Keratinocyte (primary cell): ENCODE measurements around the gene EPHB3. TPM values are rescaled to one million over a fixed set of nuclear protein-coding genes. Genes with fewer than 3 reads are reported as not detected.

Experiments
- DNase-seq: peaks from one replicate; pipeline ENCODE4 v3.0.0-alpha.2; 2011; ENCODE audit warnings: low read depth, missing footprints, low spot score
- FAIRE-seq: peaks from 2 replicates; lab custom pipeline; 2011; peaks lifted over from hg19 to GRCh38; lab: Jason Lieb, UNC
- H2AFZ ChIP-seq: 2 replicates; pipeline ENCODE4 v1.6.0; 2012; ENCODE audit warnings: low read length, control low read depth, inconsistent platforms; ENCODE audit not compliant: control insufficient read depth
- H3K27ac ChIP-seq: 2 replicates; pipeline ENCODE4 v1.5.1; 2011; ENCODE audit warnings: low read length; ENCODE audit not compliant: control insufficient read depth, insufficient read depth
- H3K27me3 ChIP-seq: 3 replicates; pipeline ENCODE4 v1.6.0; 2011; ENCODE audit warnings: low read length; ENCODE audit not compliant: control insufficient read depth, insufficient read depth; ENCODE audit errors: extremely low read depth
- H3K36me3 ChIP-seq, 2 experiments: 2 replicates in 1 of 2; 3 replicates in 1 of 2; pipeline ENCODE4 v1.5.1; 2011; ENCODE audit warnings: low read length in 2 of 2, mild to moderate bottlenecking in 1 of 2; ENCODE audit not compliant: control insufficient read depth in 2 of 2, insufficient read depth in 2 of 2; ENCODE audit errors: extremely low read depth in 1 of 2
- H3K4me1 ChIP-seq: 3 replicates; pipeline ENCODE4 v1.5.1; 2011; ENCODE audit warnings: low read length; ENCODE audit not compliant: control insufficient read depth, insufficient read depth; ENCODE audit errors: extremely low read depth
- H3K4me2 ChIP-seq: 3 replicates; pipeline ENCODE4 v1.6.0; 2011; ENCODE audit warnings: low read depth, low read length; ENCODE audit not compliant: control insufficient read depth, insufficient read depth; ENCODE audit errors: extremely low read depth
- H3K4me3 ChIP-seq, 3 experiments: fragments of 200-600 bp in 1 of 3; sonication (generic) in 1 of 3; 2 replicates in 2 of 3; 3 replicates in 1 of 3; pipeline ENCODE4 v1.5.1; 2011 to 2016; ENCODE audit warnings: low read length in 3 of 3, mild to moderate bottlenecking in 3 of 3, control low read depth in 2 of 3, inconsistent platforms in 1 of 3, low read depth in 1 of 3, mixed read lengths in 1 of 3, mixed run types in 1 of 3, moderate library complexity in 1 of 3; ENCODE audit not compliant: control insufficient read depth in 2 of 3, insufficient read depth in 2 of 3; ENCODE audit errors: extremely low read depth in 1 of 3
- H3K79me2 ChIP-seq: 2 replicates; pipeline ENCODE4 v1.6.0; 2012; ENCODE audit warnings: low read length; ENCODE audit not compliant: control insufficient read depth, insufficient read depth
- H3K9ac ChIP-seq: 3 replicates; pipeline ENCODE4 v1.6.0; 2011; ENCODE audit warnings: low read length; ENCODE audit not compliant: control insufficient read depth, insufficient read depth; ENCODE audit errors: extremely low read depth
- H3K9me1 ChIP-seq: 3 replicates; pipeline ENCODE4 v1.6.0; 2011; ENCODE audit warnings: low read length; ENCODE audit not compliant: control insufficient read depth, insufficient read depth; ENCODE audit errors: extremely low read depth
- H3K9me3 ChIP-seq: 2 replicates; pipeline ENCODE4 v1.5.1; 2012; ENCODE audit warnings: low read depth, low read length; ENCODE audit not compliant: control insufficient read depth
- H4K20me1 ChIP-seq: 3 replicates; pipeline ENCODE4 v1.6.0; 2011; ENCODE audit warnings: low read length; ENCODE audit not compliant: control insufficient read depth, insufficient read depth; ENCODE audit errors: extremely low read depth
- CTCF ChIP-seq, 3 experiments: IDR thresholded peaks in 1 of 3; conservative IDR thresholded peaks in 1 of 3; optimal IDR thresholded peaks in 1 of 3; 2 replicates in 2 of 3; 3 replicates in 1 of 3; pipeline versions ENCODE3 to v1.5.1; 2011; ENCODE audit warnings: low read length in 3 of 3, mild to moderate bottlenecking in 3 of 3, moderate library complexity in 2 of 3, control low read depth in 1 of 3, inconsistent platforms in 1 of 3; ENCODE audit not compliant: insufficient read depth in 2 of 3; ENCODE audit errors: extremely low read depth in 1 of 3
- EZH2 ChIP-seq: IDR thresholded peaks from one replicate; pipeline ENCODE4 v1.6.1; 2012; ENCODE audit warnings: inconsistent platforms, mild to moderate bottlenecking, low read length, moderate library complexity
- dilution Hi-C: fragments of 300-500 bp; cut with MboI; formaldehyde crosslinking; loops from one replicate; pipeline ENCODE4 v1.7.0; 2020; ENCODE audit warnings: low sequenced_read_pairs; ENCODE audit not compliant: extremely low pct_ligation_motif_present
- polyA plus RNA-seq, 5 experiments: library from polyadenylated mRNA; depleted of rRNA in 3 of 5; stranded (reverse) in 3 of 5; stranded (forward) in 1 of 5; unstranded in 1 of 5; fragments of >200 nt; gene quantifications; 1 replicate in 1 of 5; 2 replicates in 3 of 5; 3 replicates in 1 of 5; pipeline versions ENCODE4 v1.2.1 to v1.2.3, GENCODE V29; 2011 to 2012; ENCODE audit warnings: missing spikeins in 2 of 5, low read depth in 1 of 5, low replicate concordance in 1 of 5

The EPHB3 gene
- polyA plus RNA-seq, 1 donor (not counting 4 experiments of a cell fraction or from before 2014, with no cell fraction given): 2.2 TPM

- no peak overlapping the region for H3K4me2 ChIP-seq
- no peak overlapping the region for H3K9ac ChIP-seq
- TF ChIP-seq CTCF (optimal IDR thresholded peaks at IDR 0.05 in 1 of 3, IDR thresholded peaks at IDR 0.05 in 1 of 3, conservative IDR thresholded peaks at IDR 0.05 in 1 of 3; ENCODE audit: extremely low read depth in 1 of 3, insufficient read depth in 2 of 3, low read length in 3 of 3) (no peak), EZH2 (no peak)
- no peak overlapping the region for H3K27ac ChIP-seq
- H3K27me3 ChIP-seq: no peaks in the 10 kb centered on the region
- no peak for FAIRE-seq
- no peaks in the 10 kb centered on the region for H3K36me3 ChIP-seq
- no peaks in the 10 kb centered on the region for H3K79me2 ChIP-seq
- H3K9me1 ChIP-seq: no peaks in the 10 kb centered on the region
- dilution Hi-C loops: no loop called here
- no peak overlapping the region for H2AFZ ChIP-seq
- H3K4me1 ChIP-seq: no peaks in the 10 kb centered on the region
- H3K9me3 ChIP-seq: no peaks in the 10 kb centered on the region
- H4K20me1 ChIP-seq: no peaks in the 10 kb centered on the region
- no peak for DNase-seq
- no peak overlapping the region for H3K4me3 ChIP-seq
Measured at GRCh38 chr3:184618811-184619210, 57.2 kb downstream of the EPHB3 start.

- Histone ChIP-seq H2AFZ (no peak overlapping the region), H3K4me1 (no peaks in the 10 kb centered on the region), H3K27me3 (no peaks in the 10 kb centered on the region), H3K9ac (no peak overlapping the region), H3K9me3 (no peaks in the 10 kb centered on the region), H4K20me1 (no peaks in the 10 kb centered on the region), H3K27ac (no peak overlapping the region), H3K36me3 (no peaks in the 10 kb centered on the region), H3K9me1 (no peaks in the 10 kb centered on the region), H3K4me3 (no peak overlapping the region), H3K79me2 (no peaks in the 10 kb centered on the region), H3K4me2 (no peak overlapping the region)
- DNase-seq: no peak
- dilution Hi-C loops: no loop called here
- FAIRE-seq: no peak
- TF ChIP-seq CTCF (optimal IDR thresholded peaks at IDR 0.05 in 1 of 3, IDR thresholded peaks at IDR 0.05 in 1 of 3, conservative IDR thresholded peaks at IDR 0.05 in 1 of 3; ENCODE audit: extremely low read depth in 1 of 3, insufficient read depth in 2 of 3, low read length in 3 of 3): no peak
- TF ChIP-seq EZH2: no peak
Measured at GRCh38 chr3:184619369-184619768, 57.8 kb downstream of the EPHB3 start.
